ENCODE results near the gene PAIP2. TPM values are rescaled to one million over a fixed set of nuclear protein-coding genes. Genes with fewer than 3 reads are reported as not detected.
A peak's percentile ranks its signal among the peaks of the same experiment; 100 is the strongest.
"Not testable (repeated sequence)": the region's sequence is repeated elsewhere in the genome, so short reads cannot be mapped to it uniquely, and the experiment has no call there.

The PAIP2 gene
- total RNA-seq, 4 donors from 2014 or later: 78.5 to 131 (median 93.3) TPM

GRCh38 chr5:139383993-139384590, 42.4 kb downstream of the PAIP2 start:
- no CpG with 5 or more reads among the region's 7 CpGs for WGBS, 2 donors (ENCODE audit: low coverage in 1 of 2)
- Histone ChIP-seq H3K36me3 (no peaks in the 10 kb centered on the region), H3K27me3 (no peaks in the 10 kb centered on the region), H3K27ac (peak overlapping the region in 2 of 4 donors; percentile 10 to 62), H3K4me3 (no peak overlapping the region), H3K9me3 (no peaks in the 10 kb centered on the region), H3K4me1 (peaks cover 0 to 24% (median 13%) of the 10 kb centered on the region in 3 donors)
- no peak for ATAC-seq
- no peak for TF ChIP-seq CTCF (IDR thresholded peaks at IDR 0.05)

- no peak for ATAC-seq
- Histone ChIP-seq H3K27me3 (no peaks in the 10 kb centered on the region), H3K36me3 (no peaks in the 10 kb centered on the region), H3K4me3 (peak overlapping the region in 1 of 2 donors; percentile 37), H3K4me1 (peaks cover 0 to 24% (median 13%) of the 10 kb centered on the region in 3 donors), H3K27ac (peak overlapping the region in 3 of 4 donors; percentile 55 to 62 (median 62)), H3K9me3 (no peaks in the 10 kb centered on the region)
- WGBS, 2 donors (ENCODE audit: low coverage in 1 of 2): 40% methylated on average over 1 of the region's 9 CpGs; no CpG with 5 or more reads in 1 of the 2 donors
- no peak for TF ChIP-seq CTCF (IDR thresholded peaks at IDR 0.05)
- TF ChIP-seq POLR2AphosphoS5 (IDR thresholded peaks at IDR 0.05): no peak
- TF ChIP-seq POLR2A (IDR thresholded peaks at IDR 0.05): no peak
- no peak for TF ChIP-seq EP300 (IDR thresholded peaks at IDR 0.05)
Observed at GRCh38 chr5:139384591-139385051, 43.0 kb downstream of the PAIP2 start.

- ATAC-seq: no peak
- TF ChIP-seq POLR2AphosphoS5 (IDR thresholded peaks at IDR 0.05) (no peak), CTCF (IDR thresholded peaks at IDR 0.05) (peak in 1 of 4 experiments; percentile 30), EP300 (IDR thresholded peaks at IDR 0.05) (no peak), POLR2A (IDR thresholded peaks at IDR 0.05) (no peak)
- Histone ChIP-seq H3K36me3 (no peaks in the 10 kb centered on the region), H3K27me3 (no peaks in the 10 kb centered on the region), H3K27ac (peak overlapping the region in 3 of 4 donors; percentile 55 to 62 (median 62)), H3K4me3 (peak overlapping the region in 1 of 2 donors; percentile 37), H3K9me3 (no peaks in the 10 kb centered on the region), H3K4me1 (peaks cover 0 to 24% (median 13%) of the 10 kb centered on the region in 3 donors)
- WGBS, 2 donors (ENCODE audit: low coverage in 1 of 2): 41 to 57% methylated on average over 3 to 5 of the region's 8 CpGs
Observed at GRCh38 chr5:139385061-139386049, 43.7 kb downstream of the PAIP2 start.

- H3K27ac ChIP-seq: no peak overlapping the region
- no peak for ATAC-seq
- no peaks in the 10 kb centered on the region for H3K36me3 ChIP-seq
- H3K4me3 ChIP-seq: no peak overlapping the region
- peaks cover 0 to 31% (median 13%) of the 10 kb centered on the region in 3 donors for H3K4me1 ChIP-seq
- H3K9me3 ChIP-seq: no peaks in the 10 kb centered on the region
- H3K27me3 ChIP-seq: no peaks in the 10 kb centered on the region
- TF ChIP-seq POLR2AphosphoS5 (IDR thresholded peaks at IDR 0.05): no peak
- no peak for TF ChIP-seq CTCF (IDR thresholded peaks at IDR 0.05)
- no peak for TF ChIP-seq POLR2A (IDR thresholded peaks at IDR 0.05)
- TF ChIP-seq EP300 (IDR thresholded peaks at IDR 0.05): no peak
- WGBS, 2 donors (ENCODE audit: low coverage in 1 of 2): 88 to 91% methylated on average over 4 to 5 of the region's 5 CpGs
Observed at GRCh38 chr5:139386050-139386438, 44.4 kb downstream of the PAIP2 start.

GRCh38 chr5:139386956-139387355, 45.3 kb downstream of the PAIP2 start:
- not testable (repeated sequence) for ATAC-seq, H3K9me3 ChIP-seq, H3K27me3 ChIP-seq, H3K27ac ChIP-seq, H3K4me3 ChIP-seq, H3K36me3 ChIP-seq
- 96 to 98% methylated on average over 8 to 9 of the region's 10 CpGs for WGBS, 2 donors (ENCODE audit: low coverage in 1 of 2)
- peaks cover 0 to 40% (median 22%) of the 10 kb centered on the region in 3 donors for H3K4me1 ChIP-seq
